Caco-2 (cell line): ENCODE measurements around the gene VSIR. TPM values are rescaled to one million over a fixed set of nuclear protein-coding genes. Genes with fewer than 3 reads are reported as not detected.

ENCODE experiments used
- BruUV-seq: library from RNA; stranded (reverse); fragments of 400-500 nt; replicated peaks from 2 replicates; lab custom pipeline; 2021; lab: Mats Ljungman, UMichigan
- CTCF ChIA-PET: fragments of 300-600 bp; sonication (Branson Sonifier 250); formaldehyde crosslinking; loops from one replicate; lab custom pipeline; 2022; ENCODE audit warnings: antibody characterized with exemption; lab: Charles Lee
- POLR2A ChIA-PET: fragments of 300-600 bp; sonication (Branson Sonifier 250); formaldehyde crosslinking; loops from one replicate; lab custom pipeline; 2022; ENCODE audit warnings: antibody characterized with exemption; lab: Charles Lee
- DNase-seq, 2 experiments: peaks; one replicate each; pipeline versions ENCODE4 v3.0.0 to v3.0.0-alpha.2; 2020 to 2022
- H3K27me3 ChIP-seq: replicated peaks from 2 replicates; pipeline ENCODE4 v1.6.0; 2011; ENCODE audit warnings: low read length; ENCODE audit not compliant: control insufficient read depth, insufficient read depth
- H3K36me3 ChIP-seq: 2 replicates; pipeline ENCODE4 v1.5.1; 2011; ENCODE audit warnings: low read length; ENCODE audit not compliant: control insufficient read depth, insufficient read depth
- H3K4me1 ChIP-seq: fragments of 250-450 bp; sonication (Bioruptor Pico); 2 replicates; pipeline ENCODE4 v1.5.1; 2020; ENCODE audit warnings: mild to moderate bottlenecking
- H3K4me3 ChIP-seq: 2 replicates; pipeline ENCODE4 v1.5.1; 2011; ENCODE audit warnings: low read depth, mild to moderate bottlenecking, control low read depth, low read length
- H3K9me3 ChIP-seq: fragments of 250-450 bp; sonication (Bioruptor Pico); 2 replicates; pipeline ENCODE4 v1.5.1; 2020; ENCODE audit warnings: mild to moderate bottlenecking, moderate library complexity
- H3K27ac Mint-ChIP-seq: one replicate; pipeline ENCODE4 v1.8.0; 2022; ENCODE audit warnings: mixed read lengths; ENCODE audit not compliant: unreplicated experiment
- H3K27me3 Mint-ChIP-seq: one replicate; pipeline ENCODE4 v1.8.0; 2022; ENCODE audit warnings: mixed read lengths; ENCODE audit not compliant: insufficient read depth, unreplicated experiment
- H3K36me3 Mint-ChIP-seq: one replicate; pipeline ENCODE4 v1.8.0; 2022; ENCODE audit warnings: mild to moderate bottlenecking, mixed read lengths; ENCODE audit not compliant: insufficient read depth, unreplicated experiment
- H3K4me1 Mint-ChIP-seq: one replicate; pipeline ENCODE4 v1.8.0; 2022; ENCODE audit warnings: low read depth, mixed read lengths; ENCODE audit not compliant: unreplicated experiment
- H3K4me3 Mint-ChIP-seq: one replicate; pipeline ENCODE4 v1.8.0; 2022; ENCODE audit warnings: mild to moderate bottlenecking, moderate library complexity, mixed read lengths; ENCODE audit not compliant: unreplicated experiment
- H3K9me3 Mint-ChIP-seq: one replicate; pipeline ENCODE4 v1.8.0; 2022; ENCODE audit warnings: mixed read lengths; ENCODE audit not compliant: unreplicated experiment
- CTCF ChIP-seq, 2 experiments: fragments of 200-600 bp in 1 of 2; IDR thresholded peaks; 1 replicate in 1 of 2; 2 replicates in 1 of 2; pipeline versions ENCODE4 v1.5.1 to v1.8.0; 2011 to 2022; ENCODE audit warnings: antibody characterized with exemption in 1 of 2, control low read depth in 1 of 2, inconsistent platforms in 1 of 2, low read depth in 1 of 2, low read length in 1 of 2, mild to moderate bottlenecking in 1 of 2, moderate library complexity in 1 of 2; ENCODE audit not compliant: insufficient read depth in 1 of 2, severe bottlenecking in 1 of 2, unreplicated experiment in 1 of 2
- intact Hi-C: fragments of 100-400 bp; cut with micrococcal nuclease; formaldehyde crosslinking; loops from one replicate; pipeline ENCODE4 v1.10.0; 2022; ENCODE audit not compliant: unreplicated experiment
- total RNA-seq: library from RNA; stranded (reverse); gene quantifications from 2 replicates; pipeline ENCODE4 v1.2.3, GENCODE V29; 2022

The VSIR gene
- total RNA-seq, 1 experiment from 2014 or later: 44.0 TPM

DNA sequence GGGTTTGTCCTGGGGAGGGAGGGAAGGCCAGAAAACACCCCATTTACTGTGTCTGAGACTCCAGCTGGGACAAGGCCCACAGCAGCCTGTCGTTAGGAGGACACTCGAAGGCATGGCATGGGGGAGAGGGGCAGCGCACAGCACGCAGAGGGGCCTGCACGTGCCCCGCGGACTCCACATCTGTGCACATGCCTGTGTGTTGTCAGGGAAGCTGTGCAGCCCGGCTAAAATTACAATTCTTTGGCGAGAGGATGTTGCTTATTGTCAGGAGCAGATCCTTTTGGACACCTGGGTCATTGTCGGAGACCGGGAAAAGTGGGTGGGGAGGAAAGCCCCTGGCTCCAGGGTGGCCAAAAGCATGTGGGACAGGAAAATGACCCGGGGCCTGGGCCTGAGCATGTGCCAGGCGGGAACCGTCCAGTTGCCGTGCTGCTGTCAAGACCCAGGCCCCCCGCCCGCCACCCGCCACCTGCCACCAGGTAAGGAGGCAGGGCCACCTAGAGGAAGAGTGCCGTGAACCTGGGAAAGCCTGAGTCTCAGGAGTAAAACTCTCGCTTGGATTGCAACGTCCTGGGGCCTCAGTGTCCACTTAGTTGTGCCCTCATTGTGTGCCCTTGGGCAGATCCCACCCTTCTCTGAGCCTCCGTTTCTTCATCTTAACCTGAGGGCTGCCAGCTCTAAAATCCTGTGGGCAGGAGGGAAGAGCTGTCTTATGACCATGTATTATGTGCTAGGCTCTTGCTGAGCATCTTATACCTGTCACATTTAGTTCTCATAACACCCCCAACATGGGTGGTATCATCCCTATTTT lies 7.2 kb downstream of the VSIR start:
- BruUV-seq: no TSS peak
- intact Hi-C loops: loop anchor here (1.0 kb wide), 1 partner anchor 13 kb away; no protein-coding TSS in a partner anchor

DNA sequence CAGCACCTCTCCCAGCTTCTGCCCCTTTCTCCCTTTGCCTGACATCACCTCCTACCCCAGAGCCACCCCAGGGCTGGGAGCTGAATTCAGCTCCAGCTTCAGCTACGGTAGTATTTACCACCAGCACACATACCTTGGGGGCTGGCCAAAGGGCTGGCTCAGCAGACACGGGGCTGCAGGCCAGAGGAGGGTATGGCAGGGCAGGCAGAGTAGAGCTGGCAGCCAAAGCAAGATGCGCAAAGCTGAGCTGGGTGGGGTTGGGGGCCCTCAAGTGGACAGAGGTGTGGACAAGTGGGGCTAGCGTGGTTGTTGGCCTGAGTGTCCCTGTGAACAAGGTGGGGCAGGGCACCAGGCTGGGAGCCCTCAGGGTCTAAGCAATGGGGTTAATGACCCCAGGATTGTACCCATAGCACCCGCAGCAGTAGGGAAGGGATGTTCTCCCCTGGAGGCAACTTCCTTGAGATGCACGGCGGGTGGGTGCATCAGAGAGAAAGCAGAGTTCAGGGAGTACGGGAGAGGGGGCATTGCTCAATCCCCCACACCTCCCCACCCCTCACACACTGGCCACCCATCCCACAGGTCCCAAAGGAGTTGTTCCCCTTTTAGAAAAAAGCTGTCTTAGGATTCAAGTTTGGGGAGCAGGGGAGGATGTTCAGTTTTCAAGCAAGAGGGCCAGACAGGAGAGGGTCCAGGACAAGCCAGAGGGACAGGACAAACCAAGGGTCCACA lies 8.0 kb downstream of the VSIR start:
- no peak for DNase-seq
- ChIA-PET POLR2A (no interaction called here), CTCF (interaction anchor here (1.7 kb wide), 1 partner anchor 8 kb away, joined by 6 read pairs; the partner anchor contains the start of gene VSIR)
- Mint-ChIP-seq H3K4me3 (no peak overlapping the region), H3K27me3 (no peaks in the 10 kb centered on the region), H3K4me1 (peaks cover 38% of the 10 kb centered on the region), H3K36me3 (peaks cover 20% of the 10 kb centered on the region), H3K27ac (peak overlapping the region; percentile 98), H3K9me3 (no peaks in the 10 kb centered on the region)
- Histone ChIP-seq H3K4me3 (no peak overlapping the region), H3K36me3 (peaks cover 2% of the 10 kb centered on the region; the same call in 1 of the 2 replicates), H3K4me1 (peaks cover 59% of the 10 kb centered on the region), H3K27me3 (no peaks in the 10 kb centered on the region), H3K9me3 (no peaks in the 10 kb centered on the region)
- intact Hi-C loops: no loop called here
- no peak for TF ChIP-seq CTCF (IDR thresholded peaks at IDR 0.05; ENCODE audit: insufficient read depth in 1 of 2, low read depth in 1 of 2, low read length in 1 of 2, severe bottlenecking in 1 of 2, unreplicated experiment in 1 of 2)
- BruUV-seq: no TSS peak

More for the DNA sequence above, 7.2 kb downstream of the VSIR start:
- Mint-ChIP-seq H3K27me3 (no peaks in the 10 kb centered on the region), H3K9me3 (no peaks in the 10 kb centered on the region), H3K4me1 (peaks cover 34% of the 10 kb centered on the region), H3K4me3 (peak overlapping the region; percentile 15), H3K27ac (peak overlapping the region; percentile 98), H3K36me3 (peaks cover 15% of the 10 kb centered on the region)
- CTCF ChIA-PET: interaction anchor here (0.8 to 2.3 kb wide), 10 partner anchors 9 to 336 kb away, joined by 3 to 12 read pairs (median 4); partner anchors contain the start of gene PSAP
- Histone ChIP-seq H3K4me3 (no peak overlapping the region), H3K9me3 (no peaks in the 10 kb centered on the region), H3K4me1 (peaks cover 65% of the 10 kb centered on the region), H3K27me3 (no peaks in the 10 kb centered on the region), H3K36me3 (no peaks in the 10 kb centered on the region; the same call in 1 of the 2 replicates)
- POLR2A ChIA-PET: interaction anchor here (0.6 to 1.6 kb wide), 6 partner anchors 11 to 1730 kb away, joined by 3 to 7 read pairs (median 4); partner anchors contain the start of genes PPP3CB and PSAP
- no peak for DNase-seq
- TF ChIP-seq CTCF (IDR thresholded peaks at IDR 0.05; ENCODE audit: insufficient read depth in 1 of 2, low read depth in 1 of 2, low read length in 1 of 2, severe bottlenecking in 1 of 2, unreplicated experiment in 1 of 2): no peak
